Adipose tissue (tissue), 3 donors: ENCODE results near the gene DEFB108B. TPM values are rescaled to one million over a fixed set of nuclear protein-coding genes. Genes with fewer than 3 reads are reported as not detected.

Experiments used
- polyA plus RNA-seq, 3 donors: library from polyadenylated mRNA; stranded (reverse); fragments of 200-250 nt; gene quantifications; one replicate each; pipeline ENCODE4 v1.2.3, GENCODE V29; 2013
- donor health status: healthy with polysubstance abuse.
- donor health status: Bipolar disorder and iron deficiency.
- donor health status: healthy.

The DEFB108B gene
- polyA plus RNA-seq, 3 donors, result not detected

Other genes with a start within 250 kb of the DEFB108B start
- gene DEFB131B, start 45.3 kb downstream of the DEFB108B start, polyA plus RNA-seq, result not detected
- 1 to 10 TPM; 1.5 to 2.2 (median 1.7) TPM for gene XNDC1N, start 95.4 kb downstream of the DEFB108B start, polyA plus RNA-seq
- gene RNF121, start 95.8 kb downstream of the DEFB108B start, polyA plus RNA-seq, result 10 to 100 TPM in 2 of 3 donors, 1 to 10 TPM in 1; 7.5 to 21.8 (median 18.4) TPM
- 10 to 100 TPM in 1 of 3 donors, 1 to 10 TPM in 2; 3.0 to 14.1 (median 4.7) TPM for gene IL18BP, start 165.7 kb downstream of the DEFB108B start, polyA plus RNA-seq
- gene NUMA1, start 247.3 kb downstream of the DEFB108B start, polyA plus RNA-seq, result 100 to 1,000 TPM in 1 of 3 donors, 10 to 100 TPM in 2; 79.0 to 132 (median 90.3) TPM
- gene LRRC51, start 247.7 kb downstream of the DEFB108B start, polyA plus RNA-seq, result 1 to 10 TPM; 4.3 to 6.9 (median 6.0) TPM